ENCODE data around the gene SLC2A14. TPM values are rescaled to one million over a fixed set of nuclear protein-coding genes. Genes with fewer than 3 reads are reported as not detected.
"Not testable (repeated sequence)": the region's sequence is repeated elsewhere in the genome, so short reads cannot be mapped to it uniquely, and the experiment has no call there.

Gene SLC2A14
- total RNA-seq, result 10 to 100 TPM in 1 of 2 donors, not detected in 1; 10.7 TPM

GRCh38 chr12:7872566-7873319, at the start of gene SLC2A14:
SLC2A14 (minus strand) TSS chr12:7872915; CDS start chr12:7869880, 3,035 bp downstream.
- H3K27me3 ChIP-seq (replicated peaks; ENCODE audit: insufficient read depth), result no peaks in the 10 kb centered on the region
- no peak within 1 kb of the TSS for H3K4me3 ChIP-seq
- no peaks in the 10 kb centered on the region for H3K9me3 ChIP-seq
- H3K27ac ChIP-seq, result no peak within 1 kb of the TSS
- no peaks in the 10 kb centered on the region for H3K4me1 ChIP-seq (replicated peaks)
- H3K36me3 ChIP-seq, result no peaks in the 10 kb centered on the region
- no peak for DNase-seq (ENCODE audit: low spot score)
- intact Hi-C loops (cut with DNase I), result no loop called here
- TF ChIP-seq POLR2AphosphoS5 (IDR thresholded peaks at IDR 0.05) (no peak), CTCF (IDR thresholded peaks at IDR 0.05) (no peak), POLR2A (IDR thresholded peaks at IDR 0.05) (no peak)
- 28% methylated on average over 65 of the region's 65 CpGs for WGBS

GRCh38 chr12:7921181-7921580, 48.5 kb upstream of the SLC2A14 start:
- H3K27me3 ChIP-seq (replicated peaks; ENCODE audit: insufficient read depth); H3K4me3 ChIP-seq; H3K4me1 ChIP-seq (replicated peaks); intact Hi-C loops (cut with DNase I); H3K9me3 ChIP-seq; DNase-seq (ENCODE audit: low spot score); H3K27ac ChIP-seq; H3K36me3 ChIP-seq: not testable (repeated sequence)
- 84% methylated on average over 12 of the region's 12 CpGs for WGBS

- H3K27me3 ChIP-seq (replicated peaks; ENCODE audit: insufficient read depth); H3K4me3 ChIP-seq; H3K4me1 ChIP-seq (replicated peaks); H3K9me3 ChIP-seq; H3K27ac ChIP-seq; intact Hi-C loops (cut with DNase I); DNase-seq (ENCODE audit: low spot score); H3K36me3 ChIP-seq: not testable (repeated sequence)
- 86% methylated on average over 7 of the region's 7 CpGs for WGBS
Measured at GRCh38 chr12:7918268-7918590, 45.5 kb upstream of the SLC2A14 start.

GRCh38 chr12:7917392-7918267, 44.9 kb upstream of the SLC2A14 start:
- DNase-seq (ENCODE audit: low spot score), result no peak
- no peak overlapping the region for H3K4me3 ChIP-seq
- no peaks in the 10 kb centered on the region for H3K4me1 ChIP-seq (replicated peaks)
- intact Hi-C loops (cut with DNase I), result no loop called here
- H3K9me3 ChIP-seq, result no peaks in the 10 kb centered on the region
- H3K27me3 ChIP-seq (replicated peaks; ENCODE audit: insufficient read depth), result no peaks in the 10 kb centered on the region
- H3K36me3 ChIP-seq, result no peaks in the 10 kb centered on the region
- WGBS, result 95% methylated on average over 19 of the region's 19 CpGs
- no peak overlapping the region for H3K27ac ChIP-seq
- TF ChIP-seq POLR2AphosphoS5 (IDR thresholded peaks at IDR 0.05), result no peak
- TF ChIP-seq POLR2A (IDR thresholded peaks at IDR 0.05), result no peak
- no peak for TF ChIP-seq CTCF (IDR thresholded peaks at IDR 0.05)

GRCh38 chr12:7916936-7917335, 44.2 kb upstream of the SLC2A14 start:
- Histone ChIP-seq H3K27ac (no peak overlapping the region), H3K36me3 (no peaks in the 10 kb centered on the region), H3K4me3 (no peak overlapping the region), H3K27me3 (replicated peaks; ENCODE audit: insufficient read depth) (no peaks in the 10 kb centered on the region), H3K4me1 (replicated peaks) (no peaks in the 10 kb centered on the region), H3K9me3 (no peaks in the 10 kb centered on the region)
- TF ChIP-seq POLR2AphosphoS5 (IDR thresholded peaks at IDR 0.05) (no peak), CTCF (IDR thresholded peaks at IDR 0.05) (no peak), POLR2A (IDR thresholded peaks at IDR 0.05) (no peak)
- DNase-seq (ENCODE audit: low spot score), result no peak
- intact Hi-C loops (cut with DNase I), result no loop called here
- 71% methylated on average over 1 of the region's 1 CpG for WGBS
